ENCODE data around the gene NMD3.

Gene NMD3

DNA sequence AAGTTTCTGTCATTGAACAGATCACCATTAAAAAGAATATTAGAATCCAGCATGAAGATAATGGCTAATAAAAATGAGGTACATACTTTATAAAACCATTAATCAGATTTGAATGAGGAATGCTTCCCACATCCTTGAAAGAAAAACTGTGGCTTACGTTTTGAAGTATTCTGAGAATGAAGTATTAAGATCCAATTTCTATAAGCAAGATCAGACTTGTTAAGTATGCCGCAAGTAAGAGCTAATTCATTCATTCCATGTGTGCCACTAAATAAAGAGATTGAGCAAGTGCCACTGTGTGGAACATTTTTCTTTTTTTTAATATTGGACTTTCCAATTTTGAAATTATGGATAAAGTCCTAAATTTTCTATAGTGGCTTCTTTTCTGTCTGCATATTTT is 30.6 kb downstream of the NMD3 start:
- Histone ChIP-seq H3K4me3 (ENCODE audit: low read depth, low read length, poor library complexity, severe bottlenecking) (no peak overlapping the region), H3K9me3 (ENCODE audit: low read length) (no peaks in the 10 kb centered on the region), H3K4me2 (ENCODE audit: low read length) (no peak overlapping the region), H3F3A (ENCODE audit: insufficient read depth, low read length) (no peaks in the 10 kb centered on the region), H3K27ac (ENCODE audit: low read depth, low read length, poor library complexity, severe bottlenecking) (no peak overlapping the region), H3K4me1 (ENCODE audit: insufficient read depth, low read length, severe bottlenecking) (no peaks in the 10 kb centered on the region), H3K9me2 (ENCODE audit: low read depth, low read length) (no peaks in the 10 kb centered on the region), H3K79me2 (ENCODE audit: insufficient read depth, low read length) (no peaks in the 10 kb centered on the region), H2AFZ (ENCODE audit: low read length) (no peak overlapping the region), H4K20me1 (ENCODE audit: insufficient read depth, low read length) (no peaks in the 10 kb centered on the region), H3K36me3 (ENCODE audit: insufficient read depth, low read length) (peaks cover 94% of the 10 kb centered on the region), H3K27me3 (ENCODE audit: insufficient read depth, low read length) (no peaks in the 10 kb centered on the region), H3K9ac (ENCODE audit: low read length) (no peak overlapping the region)
- TF ChIP-seq EZH2 (IDR thresholded peaks at IDR 0.05; ENCODE audit: borderline replicate concordance, low read length), result no peak
- TF ChIP-seq, protein P1, sequence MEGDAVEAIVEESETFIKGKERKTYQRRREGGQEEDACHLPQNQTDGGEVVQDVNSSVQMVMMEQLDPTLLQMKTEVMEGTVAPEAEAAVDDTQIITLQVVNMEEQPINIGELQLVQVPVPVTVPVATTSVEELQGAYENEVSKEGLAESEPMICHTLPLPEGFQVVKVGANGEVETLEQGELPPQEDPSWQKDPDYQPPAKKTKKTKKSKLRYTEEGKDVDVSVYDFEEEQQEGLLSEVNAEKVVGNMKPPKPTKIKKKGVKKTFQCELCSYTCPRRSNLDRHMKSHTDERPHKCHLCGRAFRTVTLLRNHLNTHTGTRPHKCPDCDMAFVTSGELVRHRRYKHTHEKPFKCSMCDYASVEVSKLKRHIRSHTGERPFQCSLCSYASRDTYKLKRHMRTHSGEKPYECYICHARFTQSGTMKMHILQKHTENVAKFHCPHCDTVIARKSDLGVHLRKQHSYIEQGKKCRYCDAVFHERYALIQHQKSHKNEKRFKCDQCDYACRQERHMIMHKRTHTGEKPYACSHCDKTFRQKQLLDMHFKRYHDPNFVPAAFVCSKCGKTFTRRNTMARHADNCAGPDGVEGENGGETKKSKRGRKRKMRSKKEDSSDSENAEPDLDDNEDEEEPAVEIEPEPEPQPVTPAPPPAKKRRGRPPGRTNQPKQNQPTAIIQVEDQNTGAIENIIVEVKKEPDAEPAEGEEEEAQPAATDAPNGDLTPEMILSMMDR (IDR thresholded peaks at IDR 0.05; ENCODE audit: low read length), result no peak

DNA sequence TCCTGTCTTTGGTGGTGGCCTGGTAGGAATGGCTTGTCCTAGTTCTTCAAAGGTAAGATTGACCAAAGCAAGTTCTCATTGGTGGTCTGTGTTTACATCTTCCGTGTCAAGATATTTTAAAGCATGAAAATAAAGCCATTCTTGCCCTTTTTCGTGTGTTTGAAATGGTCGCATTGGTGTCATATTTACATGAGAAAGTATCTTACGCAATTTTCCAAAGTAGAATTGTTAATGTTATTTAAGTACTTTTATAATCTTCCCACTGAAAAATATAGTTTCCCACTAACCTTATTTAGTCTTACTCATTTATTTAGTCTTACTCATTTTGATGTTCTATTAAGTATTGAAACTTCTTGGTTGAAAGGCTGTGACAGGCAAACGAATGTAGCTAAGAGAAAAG is 31.0 kb downstream of the NMD3 start:
- Histone ChIP-seq H3K4me2 (ENCODE audit: low read length) (no peak overlapping the region), H3K9ac (ENCODE audit: low read length) (no peak overlapping the region), H4K20me1 (ENCODE audit: insufficient read depth, low read length) (no peaks in the 10 kb centered on the region), H3F3A (ENCODE audit: insufficient read depth, low read length) (no peaks in the 10 kb centered on the region), H3K27me3 (ENCODE audit: insufficient read depth, low read length) (no peaks in the 10 kb centered on the region), H3K27ac (ENCODE audit: low read depth, low read length, poor library complexity, severe bottlenecking) (no peak overlapping the region), H3K9me3 (ENCODE audit: low read length) (no peaks in the 10 kb centered on the region), H3K79me2 (ENCODE audit: insufficient read depth, low read length) (no peaks in the 10 kb centered on the region), H3K4me1 (ENCODE audit: insufficient read depth, low read length, severe bottlenecking) (no peaks in the 10 kb centered on the region), H3K9me2 (ENCODE audit: low read depth, low read length) (no peaks in the 10 kb centered on the region), H3K4me3 (ENCODE audit: low read depth, low read length, poor library complexity, severe bottlenecking) (no peak overlapping the region), H2AFZ (ENCODE audit: low read length) (no peak overlapping the region), H3K36me3 (ENCODE audit: insufficient read depth, low read length) (peaks cover 94% of the 10 kb centered on the region)
- TF ChIP-seq, protein P1 (IDR thresholded peaks at IDR 0.05; ENCODE audit: low read length), result no peak
- no peak for TF ChIP-seq EZH2 (IDR thresholded peaks at IDR 0.05; ENCODE audit: borderline replicate concordance, low read length)

DNA sequence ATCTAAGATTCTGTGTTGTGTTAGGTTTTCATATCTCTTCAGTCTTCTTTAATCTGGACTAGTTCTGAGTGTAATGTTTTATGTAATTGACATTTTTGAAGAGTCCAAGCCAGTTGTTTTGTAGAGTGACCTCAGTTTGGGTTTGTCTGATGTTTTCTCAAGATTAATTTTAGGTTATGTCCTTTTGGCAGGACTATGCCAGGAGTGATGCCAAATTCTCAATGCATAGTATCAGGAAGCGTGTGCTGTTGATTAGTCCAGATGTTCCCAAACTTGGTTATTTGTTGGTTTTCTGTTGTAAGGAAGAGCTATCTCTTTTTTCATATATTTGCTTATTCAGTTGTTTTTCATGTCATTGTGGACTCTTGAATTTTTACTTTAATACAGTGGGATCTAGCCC is 32.6 kb downstream of the NMD3 start:
- H3K9me2 ChIP-seq (ENCODE audit: low read depth, low read length), result no peaks in the 10 kb centered on the region
- H3K4me1 ChIP-seq (ENCODE audit: insufficient read depth, low read length, severe bottlenecking), result no peaks in the 10 kb centered on the region
- no peak overlapping the region for H3K9ac ChIP-seq (ENCODE audit: low read length)
- no peaks in the 10 kb centered on the region for H3K27me3 ChIP-seq (ENCODE audit: insufficient read depth, low read length)
- H3F3A ChIP-seq (ENCODE audit: insufficient read depth, low read length), result no peaks in the 10 kb centered on the region
- no peak overlapping the region for H3K27ac ChIP-seq (ENCODE audit: low read depth, low read length, poor library complexity, severe bottlenecking)
- no peak overlapping the region for H3K4me3 ChIP-seq (ENCODE audit: low read depth, low read length, poor library complexity, severe bottlenecking)
- no peak overlapping the region for H3K4me2 ChIP-seq (ENCODE audit: low read length)
- no peaks in the 10 kb centered on the region for H3K79me2 ChIP-seq (ENCODE audit: insufficient read depth, low read length)
- H4K20me1 ChIP-seq (ENCODE audit: insufficient read depth, low read length), result no peaks in the 10 kb centered on the region
- H2AFZ ChIP-seq (ENCODE audit: low read length), result no peak overlapping the region
- H3K9me3 ChIP-seq (ENCODE audit: low read length), result no peaks in the 10 kb centered on the region
- H3K36me3 ChIP-seq (ENCODE audit: insufficient read depth, low read length), result peaks cover 92% of the 10 kb centered on the region
- TF ChIP-seq, protein P1 (IDR thresholded peaks at IDR 0.05; ENCODE audit: low read length), result no peak
- no peak for TF ChIP-seq EZH2 (IDR thresholded peaks at IDR 0.05; ENCODE audit: borderline replicate concordance, low read length)
